GM13977 (cell line): ENCODE data around the gene TBRG4.

Source experiments
- DNase-seq: peaks from one replicate; pipeline ENCODE4 v3.0.0; 2012; ENCODE audit warnings: low spot score
- in situ Hi-C: fragments of 300-500 bp; cut with MboI; formaldehyde crosslinking; loops from one replicate; pipeline ENCODE4 v1.12.0; 2022; ENCODE audit warnings: low sequenced_read_pairs, low pct_unique_long_range_greater_than_20kb, mixed read lengths, inconsistent platforms; ENCODE audit not compliant: unreplicated experiment
- TF ChIP-seq, protein P1 (sequence below): IDR thresholded peaks from 2 replicates; pipeline ENCODE4 v1.5.1; 2012; ENCODE audit warnings: mild to moderate bottlenecking, control low read depth; ENCODE audit not compliant: insufficient read depth; ENCODE audit errors: extremely low read depth, missing control alignments

TBRG4 gene

DNA sequence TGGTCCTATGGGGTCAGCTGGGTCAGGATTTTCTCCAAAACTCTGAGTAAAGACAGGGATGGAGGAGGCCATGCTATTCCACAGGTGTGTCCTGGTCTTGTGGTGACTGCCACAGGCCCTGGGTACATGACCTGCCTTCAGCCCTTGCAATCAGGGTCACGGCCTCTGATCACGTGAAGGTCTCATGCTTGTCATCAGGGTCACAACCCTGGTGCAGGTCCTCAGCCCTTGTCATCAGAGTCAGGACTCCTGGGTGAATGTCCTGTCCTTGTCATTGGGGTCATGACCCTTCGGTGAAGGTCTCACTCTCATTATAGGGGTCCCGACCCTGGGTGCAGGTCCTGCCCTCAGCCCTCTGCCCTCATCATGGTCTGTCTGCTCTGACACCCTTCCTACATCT, 21.9 kb upstream of the TBRG4 start:
- in situ Hi-C loops = loop anchor here (10.0 to 25.0 kb wide), 2 partner anchors 279 to 546 kb away; partner anchors contain the start of gene TMED4
- TF ChIP-seq, protein P1, sequence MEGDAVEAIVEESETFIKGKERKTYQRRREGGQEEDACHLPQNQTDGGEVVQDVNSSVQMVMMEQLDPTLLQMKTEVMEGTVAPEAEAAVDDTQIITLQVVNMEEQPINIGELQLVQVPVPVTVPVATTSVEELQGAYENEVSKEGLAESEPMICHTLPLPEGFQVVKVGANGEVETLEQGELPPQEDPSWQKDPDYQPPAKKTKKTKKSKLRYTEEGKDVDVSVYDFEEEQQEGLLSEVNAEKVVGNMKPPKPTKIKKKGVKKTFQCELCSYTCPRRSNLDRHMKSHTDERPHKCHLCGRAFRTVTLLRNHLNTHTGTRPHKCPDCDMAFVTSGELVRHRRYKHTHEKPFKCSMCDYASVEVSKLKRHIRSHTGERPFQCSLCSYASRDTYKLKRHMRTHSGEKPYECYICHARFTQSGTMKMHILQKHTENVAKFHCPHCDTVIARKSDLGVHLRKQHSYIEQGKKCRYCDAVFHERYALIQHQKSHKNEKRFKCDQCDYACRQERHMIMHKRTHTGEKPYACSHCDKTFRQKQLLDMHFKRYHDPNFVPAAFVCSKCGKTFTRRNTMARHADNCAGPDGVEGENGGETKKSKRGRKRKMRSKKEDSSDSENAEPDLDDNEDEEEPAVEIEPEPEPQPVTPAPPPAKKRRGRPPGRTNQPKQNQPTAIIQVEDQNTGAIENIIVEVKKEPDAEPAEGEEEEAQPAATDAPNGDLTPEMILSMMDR = no peak
- no peak for DNase-seq

DNA sequence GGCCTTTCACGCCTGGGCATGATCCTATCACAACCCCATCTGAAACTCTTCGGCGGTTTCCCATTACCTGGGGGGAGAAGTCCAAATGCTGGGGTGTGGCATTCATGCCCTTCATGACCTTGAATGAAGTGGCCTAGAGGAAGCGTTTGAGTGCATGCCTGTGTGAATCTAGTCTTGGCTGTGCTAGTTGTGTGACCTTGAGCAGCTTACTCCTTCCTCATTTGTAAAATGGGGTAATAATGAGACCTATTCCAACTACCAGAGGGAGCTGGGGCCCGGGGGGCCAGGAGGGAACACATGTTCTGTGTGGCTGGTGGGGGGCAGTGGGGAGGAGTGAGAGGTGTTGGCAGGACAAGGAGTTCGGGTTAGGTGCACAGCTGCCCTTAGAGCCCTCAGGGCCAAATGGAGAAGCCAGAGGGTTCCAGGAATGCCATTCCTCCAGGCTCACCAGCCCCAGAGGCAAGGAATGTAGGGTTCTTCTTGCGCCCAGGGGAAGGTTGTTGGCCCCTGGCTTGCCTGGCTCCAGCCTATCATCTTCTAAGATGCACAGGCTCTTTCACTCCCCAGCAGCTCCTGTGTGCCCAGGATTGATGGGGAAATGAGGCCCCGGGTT, 21.3 kb upstream of the TBRG4 start:
- TF ChIP-seq, protein P1 = no peak
- in situ Hi-C loops = loop anchor here (10.0 to 25.0 kb wide), 2 partner anchors 278 to 546 kb away; partner anchors contain the start of gene TMED4
- no peak for DNase-seq

DNA sequence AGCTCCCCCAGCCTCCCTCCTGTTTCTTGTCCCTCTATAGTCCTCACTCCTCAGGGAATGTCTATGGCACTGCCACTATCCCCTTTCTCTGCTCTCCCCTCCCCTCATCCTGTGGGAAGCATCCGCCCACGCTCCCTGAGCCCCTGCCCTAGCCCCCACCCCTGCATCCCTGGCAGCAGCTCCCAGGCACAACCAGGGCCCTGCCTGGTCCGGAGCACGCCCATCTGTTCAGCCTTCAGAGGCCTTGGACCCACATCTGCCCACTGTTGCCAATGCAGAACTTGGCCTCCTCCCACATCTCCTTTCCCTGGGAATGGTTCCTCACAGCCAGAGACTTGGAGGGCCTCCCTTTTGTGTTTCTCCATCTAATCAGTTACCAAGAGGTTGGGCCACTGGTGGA, 20.4 kb upstream of the TBRG4 start:
- no peak for DNase-seq
- in situ Hi-C loops = loop anchor here (10.0 to 25.0 kb wide), 2 partner anchors 277 to 545 kb away; partner anchors contain the start of gene TMED4
- TF ChIP-seq, protein P1 = no peak

DNA sequence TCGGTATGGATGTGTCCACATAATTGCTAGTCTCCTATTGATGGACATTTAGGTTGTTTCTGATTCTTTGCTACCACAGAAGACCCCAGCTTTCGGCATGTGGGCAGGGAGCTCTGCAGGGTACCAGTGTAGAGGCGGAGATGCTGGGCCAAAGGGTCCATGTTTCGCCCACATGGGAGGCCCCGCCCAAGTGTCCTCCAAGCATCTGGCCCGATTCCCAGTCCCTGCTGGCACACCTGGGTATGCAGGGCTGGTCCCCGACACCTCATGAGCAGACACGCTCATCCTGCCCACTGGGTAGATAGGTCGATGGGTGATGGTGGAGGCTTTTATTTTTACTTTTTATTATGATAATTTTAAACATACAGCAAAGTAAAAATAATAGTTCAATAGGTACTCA, 19.4 kb upstream of the TBRG4 start:
- in situ Hi-C loops = loop anchor here (10.0 to 25.0 kb wide), 2 partner anchors 276 to 544 kb away; partner anchors contain the start of gene TMED4
- no peak for DNase-seq
- TF ChIP-seq, protein P1 = no peak

DNA sequence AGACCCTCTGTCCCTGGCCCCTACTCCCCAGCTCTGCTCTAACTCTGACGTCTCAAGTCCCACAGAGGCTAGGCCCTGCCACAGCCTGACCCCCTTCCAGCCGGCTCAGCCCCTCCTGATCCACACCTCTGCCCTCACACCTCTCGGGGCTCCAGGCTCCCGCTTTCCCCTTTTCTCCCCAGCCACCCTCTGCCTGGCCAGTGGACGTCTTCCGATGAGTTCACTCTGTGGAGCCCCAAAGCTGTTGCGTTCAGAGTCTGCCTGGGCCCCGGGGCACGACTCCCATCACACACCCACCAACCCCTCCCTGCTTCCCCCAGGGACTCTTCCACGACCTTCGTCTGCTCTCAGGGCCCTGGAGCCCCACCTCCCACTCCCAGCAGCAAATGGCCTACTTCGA, 18.4 kb upstream of the TBRG4 start:
- in situ Hi-C loops = loop anchor here (10.0 to 25.0 kb wide), 2 partner anchors 275 to 543 kb away; partner anchors contain the start of gene TMED4

DNA sequence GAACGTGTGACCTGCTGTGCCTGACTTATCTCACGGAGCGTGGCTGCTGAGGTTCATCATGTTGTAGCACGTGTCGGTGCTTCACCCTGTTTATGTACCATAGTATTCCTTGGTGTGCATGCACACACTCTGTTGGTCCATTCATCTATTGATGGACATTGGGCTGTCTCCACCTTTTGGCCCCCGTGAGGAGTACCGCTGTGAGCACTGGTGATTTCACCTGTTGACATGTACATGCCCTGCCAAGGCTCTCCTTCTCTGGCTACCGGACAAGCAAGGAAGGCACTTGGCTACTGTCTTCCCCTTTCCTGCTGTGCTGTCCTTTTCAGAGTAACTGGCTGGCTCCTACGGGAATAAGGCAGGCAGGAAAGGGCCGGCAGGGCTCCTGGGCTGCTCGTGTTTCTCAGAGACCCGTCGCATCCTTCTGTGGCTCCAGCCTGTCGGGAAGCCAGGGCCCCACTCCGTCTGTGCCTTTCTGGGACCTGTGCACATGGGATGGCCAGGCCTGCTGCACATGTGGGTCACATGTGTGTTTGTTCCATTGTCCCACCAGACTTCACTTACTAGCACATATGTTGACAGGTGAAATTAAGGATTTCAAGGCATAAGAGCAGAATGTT, 17.8 kb upstream of the TBRG4 start:
- DNase-seq = no peak
- TF ChIP-seq, protein P1 = no peak
- in situ Hi-C loops = loop anchor here (25.0 kb wide), 1 partner anchor 542 kb away; the partner anchor contains the start of gene TMED4

More for the DNA sequence above, 18.4 kb upstream of the TBRG4 start:
- TF ChIP-seq, protein P1 = no peak
- no peak for DNase-seq
